IMR-90 (cell line): Measurements from ENCODE around the gene MARK4. TPM values are rescaled to one million over a fixed set of nuclear protein-coding genes. Genes with fewer than 3 reads are reported as not detected.

Experiments
- ATAC-seq: fragments of 200-7000 bp; cut with Tn5 transposase; 2 replicates; pipeline ENCODE4 v1.9.1; 2020; ENCODE audit warnings: low read depth, mild to moderate bottlenecking, moderate library complexity
- BruUV-seq: library from RNA; stranded (reverse); fragments of 400-500 nt; replicated peaks from 2 replicates; lab custom pipeline; 2021; lab: Mats Ljungman, UMichigan
- CTCF ChIA-PET: fragments of 300-600 bp; formaldehyde crosslinking; extraction: SDS; loops from one replicate; lab custom pipeline; 2021; ENCODE audit warnings: antibody characterized with exemption; lab: Yijun Ruan, JAX
- POLR2A ChIA-PET: fragments of 300-600 bp; sonication (Branson Sonifier 250); formaldehyde crosslinking; loops from one replicate; lab custom pipeline; 2022; ENCODE audit warnings: antibody characterized with exemption; ENCODE audit not compliant: unreplicated experiment; lab: Charles Lee
- DNase-seq: peaks from one replicate; pipeline ENCODE4 v3.0.0; 2013
- H2AFZ ChIP-seq: replicated peaks from 2 replicates; pipeline ENCODE3; 2013; ENCODE audit warnings: low read length, mild to moderate bottlenecking; ENCODE audit not compliant: poor library complexity
- H2AK5ac ChIP-seq: 2 replicates; pipeline ENCODE4 v1.6.1; 2013; ENCODE audit warnings: low read depth, low read length, inconsistent platforms
- H2AK9ac ChIP-seq: replicated peaks from 2 replicates; pipeline ENCODE3; 2013; ENCODE audit warnings: mild to moderate bottlenecking, low read depth, low read length, moderate library complexity; ENCODE audit not compliant: poor library complexity
- H2BK120ac ChIP-seq: 2 replicates; pipeline ENCODE4 v1.6.1; 2013; ENCODE audit warnings: low read depth, low read length, inconsistent platforms
- H2BK15ac ChIP-seq: 3 replicates; pipeline ENCODE4 v1.6.1; 2013; ENCODE audit warnings: low read depth, low read length, inconsistent platforms
- H2BK20ac ChIP-seq: 2 replicates; pipeline ENCODE4 v1.6.1; 2013; ENCODE audit warnings: low read depth, mild to moderate bottlenecking, inconsistent platforms, low read length, moderate library complexity
- H2BK5ac ChIP-seq: 2 replicates; pipeline ENCODE4 v1.6.1; 2013; ENCODE audit warnings: mild to moderate bottlenecking, low read depth, low read length, inconsistent platforms; ENCODE audit not compliant: poor library complexity, severe bottlenecking
- H3K14ac ChIP-seq: replicated peaks from 2 replicates; pipeline ENCODE4 v1.6.1; 2013; ENCODE audit warnings: low read depth, low read length, inconsistent platforms
- H3K18ac ChIP-seq: 2 replicates; pipeline ENCODE4 v1.6.1; 2013; ENCODE audit warnings: low read depth, low read length, control low read depth
- H3K23ac ChIP-seq: 2 replicates; pipeline ENCODE4 v1.6.1; 2013; ENCODE audit warnings: low read depth, low read length, inconsistent platforms
- H3K27ac ChIP-seq: 2 replicates; pipeline ENCODE4 v1.5.1; 2013; ENCODE audit warnings: mild to moderate bottlenecking, control low read depth, low read length; ENCODE audit not compliant: insufficient read depth
- H3K27me3 ChIP-seq: 2 replicates; pipeline ENCODE4 v1.6.1; 2013; ENCODE audit warnings: low read length; ENCODE audit not compliant: control insufficient read depth, insufficient read depth
- H3K36me3 ChIP-seq: 2 replicates; pipeline ENCODE4 v1.6.1; 2013; ENCODE audit warnings: low read length, mixed read lengths; ENCODE audit not compliant: control insufficient read depth, insufficient read depth
- H3K4ac ChIP-seq: 2 replicates; pipeline ENCODE4 v1.6.1; 2013; ENCODE audit warnings: low read depth, low read length, inconsistent platforms
- H3K4me1 ChIP-seq: 2 replicates; pipeline ENCODE4 v1.6.1; 2013; ENCODE audit warnings: low read length, mixed read lengths; ENCODE audit not compliant: control insufficient read depth, insufficient read depth
- H3K4me2 ChIP-seq: 2 replicates; pipeline ENCODE4 v1.6.1; 2013; ENCODE audit warnings: low read depth, mild to moderate bottlenecking, control low read depth, low read length, moderate library complexity
- H3K4me3 ChIP-seq: 2 replicates; pipeline ENCODE4 v1.5.1; 2013; ENCODE audit warnings: low read depth, mild to moderate bottlenecking, control low read depth, low read length, moderate library complexity; ENCODE audit not compliant: insufficient read depth
- H3K56ac ChIP-seq: 2 replicates; pipeline ENCODE4 v1.6.1; 2013; ENCODE audit warnings: low read length, inconsistent platforms; ENCODE audit not compliant: insufficient read depth; ENCODE audit errors: extremely low read depth
- H3K79me1 ChIP-seq, 2 experiments: 2 replicates each; pipeline ENCODE4 v1.6.1; 2013; ENCODE audit warnings: low read length in 2 of 2, inconsistent platforms in 1 of 2, low read depth in 1 of 2
- H3K9ac ChIP-seq: 2 replicates; pipeline ENCODE4 v1.6.1; 2013; ENCODE audit warnings: low read depth, low read length, control low read depth
- H3K9me1 ChIP-seq: 2 replicates; pipeline ENCODE4 v1.6.1; 2013; ENCODE audit warnings: low read length, inconsistent platforms; ENCODE audit not compliant: insufficient read depth
- H3K9me3 ChIP-seq: 2 replicates; pipeline ENCODE4 v1.6.1; 2013; ENCODE audit warnings: low read length; ENCODE audit not compliant: control insufficient read depth, insufficient read depth
- H4K20me1 ChIP-seq: 2 replicates; pipeline ENCODE4 v1.6.1; 2013; ENCODE audit warnings: low read length, inconsistent platforms; ENCODE audit not compliant: insufficient read depth
- H4K5ac ChIP-seq: 2 replicates; pipeline ENCODE4 v1.6.1; 2013; ENCODE audit warnings: mild to moderate bottlenecking, low read depth, low read length, control low read depth
- H4K8ac ChIP-seq, 2 experiments: 2 replicates each; pipeline ENCODE4 v1.6.1; 2013; ENCODE audit warnings: low read depth in 2 of 2, low read length in 2 of 2, control low read depth in 1 of 2, inconsistent platforms in 1 of 2
- H4K91ac ChIP-seq: 2 replicates; pipeline ENCODE4 v1.6.1; 2013; ENCODE audit warnings: low read depth, low read length, inconsistent platforms; ENCODE audit not compliant: insufficient read depth
- CEBPB ChIP-seq: IDR thresholded peaks from 2 replicates; pipeline ENCODE4 v1.6.1; 2012; ENCODE audit warnings: low read depth, low read length, improper control_type of control experiment
- CHD1 ChIP-seq: IDR thresholded peaks from 2 replicates; pipeline ENCODE4 v1.6.1; 2012; ENCODE audit warnings: low read depth, low read length, improper control_type of control experiment
- CTCF ChIP-seq: conservative IDR thresholded peaks from 2 replicates; pipeline ENCODE4 v1.5.1; 2012; ENCODE audit warnings: mild to moderate bottlenecking, low read depth, low read length, improper control_type of control experiment
- ELK1 ChIP-seq: fragments of 150-350 bp; IDR thresholded peaks from 2 replicates; pipeline ENCODE4 v1.6.1; 2016; ENCODE audit warnings: low read depth, mild to moderate bottlenecking, low read length, moderate library complexity, borderline replicate concordance
- FOS ChIP-seq: fragments of 150-350 bp; IDR thresholded peaks from 2 replicates; pipeline ENCODE4 v1.6.1; 2016; ENCODE audit warnings: low read depth, low read length
- MAFK ChIP-seq: IDR thresholded peaks from 2 replicates; pipeline ENCODE4 v1.6.1; 2012; ENCODE audit warnings: low read depth, low read length, improper control_type of control experiment
- MAZ ChIP-seq: IDR thresholded peaks from 2 replicates; pipeline ENCODE4 v1.6.1; 2012; ENCODE audit warnings: low read depth, mild to moderate bottlenecking, low read length, improper control_type of control experiment, moderate library complexity, borderline replicate concordance
- MXI1 ChIP-seq: IDR thresholded peaks from 2 replicates; pipeline ENCODE4 v1.6.1; 2012; ENCODE audit warnings: low read depth, mild to moderate bottlenecking, low read length, moderate library complexity, borderline replicate concordance
- NFE2L2 ChIP-seq: fragments of 150-350 bp; IDR thresholded peaks from 2 replicates; pipeline ENCODE4 v1.6.1; 2016; ENCODE audit warnings: low read depth, mild to moderate bottlenecking, low read length
- POLR2A ChIP-seq: IDR thresholded peaks from 2 replicates; pipeline ENCODE4 v1.6.1; 2012; ENCODE audit warnings: mild to moderate bottlenecking, low read depth, low read length
- RAD21 ChIP-seq: IDR thresholded peaks from 2 replicates; pipeline ENCODE4 v1.6.1; 2012; ENCODE audit warnings: low read length, improper control_type of control experiment
- RCOR1 ChIP-seq: IDR thresholded peaks from 2 replicates; pipeline ENCODE4 v1.6.1; 2012; ENCODE audit warnings: mild to moderate bottlenecking, low read length, improper control_type of control experiment; ENCODE audit not compliant: insufficient replicate concordance
- RFX5 ChIP-seq: IDR thresholded peaks from 2 replicates; pipeline ENCODE4 v1.8.0; 2012; ENCODE audit warnings: low read depth, mild to moderate bottlenecking, low read length, moderate library complexity
- SMC3 ChIP-seq: fragments of 150-350 bp; IDR thresholded peaks from 2 replicates; pipeline ENCODE4 v1.6.1; 2016; ENCODE audit warnings: low read depth, mild to moderate bottlenecking, antibody characterized with exemption, low read length, moderate library complexity
- USF2 ChIP-seq: fragments of 150-350 bp; IDR thresholded peaks from 2 replicates; pipeline ENCODE4 v1.6.1; 2017; ENCODE audit warnings: mild to moderate bottlenecking, antibody characterized with exemption, low read length, low read depth
- WGBS, 2 experiments: methylation state at CpG; one replicate each; pipeline versions ENCODE4 v1.1.5 to v1.1.7; 2013; ENCODE audit warnings: missing lambda C conversion rate in 2 of 2; ENCODE audit not compliant: insufficient read length in 1 of 2; ENCODE audit errors: extremely low coverage in 2 of 2; 5-methylcytosine and 5-hydroxymethylcytosine counted together
- dilution Hi-C: fragments of 300-500 bp; cut with HindIII; formaldehyde crosslinking; loops from one replicate; pipeline ENCODE4 v1.14.3; 2018; ENCODE audit warnings: low sequenced_read_pairs; ENCODE audit not compliant: unreplicated experiment
- in situ Hi-C: fragments of 300-500 bp; cut with MboI; formaldehyde crosslinking; loops from 3 replicates; pipeline ENCODE4 v1.14.3; 2019; ENCODE audit warnings: low sequenced_read_pairs, inconsistent platforms, mixed read lengths
- intact Hi-C: fragments of 100-400 bp; cut with micrococcal nuclease; formaldehyde crosslinking; loops from 2 replicates; pipeline ENCODE4 v1.10.0; 2022
- polyA plus RNA-seq, 3 experiments: library from polyadenylated mRNA; depleted of rRNA; stranded (reverse); fragments of >200 nt; gene quantifications; 2 replicates each; pipeline ENCODE4 v1.2.3, GENCODE V29; 2012; ENCODE audit warnings: low replicate concordance in 1 of 3
- total RNA-seq: library from RNA; depleted of rRNA; stranded (reverse); fragments of >200 nt; gene quantifications from 2 replicates; pipeline ENCODE4 v1.2.3, GENCODE V29; 2012

Gene MARK4
- total and polyA plus RNA-seq, 2 of the 4 experiments (the other 2 are of a cell fraction) = 11.3 to 20.7 TPM

- H2BK15ac ChIP-seq = no peak overlapping the region
- H3K23ac ChIP-seq = no peak overlapping the region
- dilution Hi-C loops (no loop called here), intact Hi-C loops (no loop called here), in situ Hi-C loops (no loop called here)
- ChIA-PET CTCF (no interaction called here), POLR2A (interaction anchor here (0.7 kb wide), 1 partner anchor 15 kb away, joined by 3 read pairs; the partner anchor contains the start of gene MARK4)
- no peak overlapping the region for H2BK120ac ChIP-seq
- no peaks in the 10 kb centered on the region for H4K20me1 ChIP-seq
- no peak overlapping the region for H3K4ac ChIP-seq
- peaks cover 5% of the 10 kb centered on the region for H3K9me3 ChIP-seq
- no peaks in the 10 kb centered on the region for H3K9me1 ChIP-seq
- H3K56ac ChIP-seq = no peak overlapping the region
- DNase-seq (no peak), ATAC-seq (no peak)
- no peak overlapping the region for H4K5ac ChIP-seq
- H3K27me3 ChIP-seq = peaks cover 60% of the 10 kb centered on the region
- H3K18ac ChIP-seq = no peak overlapping the region
- no peaks in the 10 kb centered on the region for H3K36me3 ChIP-seq
- no peak overlapping the region for H2BK5ac ChIP-seq
- H3K14ac ChIP-seq = no peak overlapping the region
- H3K9ac ChIP-seq = no peak overlapping the region
- no CpG with 5 or more reads among the region's 8 CpGs for WGBS, 2 experiments
- no peak overlapping the region for H3K27ac ChIP-seq
- H3K79me1 ChIP-seq = no peaks in the 10 kb centered on the region
- H2BK20ac ChIP-seq = no peak overlapping the region
- H3K4me3 ChIP-seq = no peak overlapping the region
- H4K8ac ChIP-seq = no peak overlapping the region
- H3K4me1 ChIP-seq = no peaks in the 10 kb centered on the region
- H2AK5ac ChIP-seq = no peak overlapping the region
- H4K91ac ChIP-seq = no peak overlapping the region
- H2AK9ac ChIP-seq = no peak overlapping the region
- no peak overlapping the region for H3K4me2 ChIP-seq
- no peak overlapping the region for H2AFZ ChIP-seq
- BruUV-seq = no TSS peak
- no peak for TF ChIP-seq NFE2L2
- TF ChIP-seq ELK1 = no peak
- TF ChIP-seq MXI1 = no peak
- TF ChIP-seq RFX5 = no peak
- no peak for TF ChIP-seq MAFK
- TF ChIP-seq MAZ = no peak
- no peak for TF ChIP-seq RCOR1
- TF ChIP-seq RAD21 = no peak
- TF ChIP-seq CHD1 = no peak
- TF ChIP-seq CTCF = no peak
- no peak for TF ChIP-seq FOS
- no peak for TF ChIP-seq POLR2A
- TF ChIP-seq CEBPB = no peak
- TF ChIP-seq USF2 = no peak
- no peak for TF ChIP-seq SMC3
Measured at GRCh38 chr19:45235485-45235884, 15.6 kb upstream of the MARK4 start.
